ENCODE data around the gene DHDH. TPM values are rescaled to one million over a fixed set of nuclear protein-coding genes. Genes with fewer than 3 reads are reported as not detected.

DHDH gene
- total and polyA plus RNA-seq, 2 of the 13 experiments (the other 11 are each of a cell fraction or from before 2014, with no cell fraction given): 0.13 to 0.91 TPM

DNA sequence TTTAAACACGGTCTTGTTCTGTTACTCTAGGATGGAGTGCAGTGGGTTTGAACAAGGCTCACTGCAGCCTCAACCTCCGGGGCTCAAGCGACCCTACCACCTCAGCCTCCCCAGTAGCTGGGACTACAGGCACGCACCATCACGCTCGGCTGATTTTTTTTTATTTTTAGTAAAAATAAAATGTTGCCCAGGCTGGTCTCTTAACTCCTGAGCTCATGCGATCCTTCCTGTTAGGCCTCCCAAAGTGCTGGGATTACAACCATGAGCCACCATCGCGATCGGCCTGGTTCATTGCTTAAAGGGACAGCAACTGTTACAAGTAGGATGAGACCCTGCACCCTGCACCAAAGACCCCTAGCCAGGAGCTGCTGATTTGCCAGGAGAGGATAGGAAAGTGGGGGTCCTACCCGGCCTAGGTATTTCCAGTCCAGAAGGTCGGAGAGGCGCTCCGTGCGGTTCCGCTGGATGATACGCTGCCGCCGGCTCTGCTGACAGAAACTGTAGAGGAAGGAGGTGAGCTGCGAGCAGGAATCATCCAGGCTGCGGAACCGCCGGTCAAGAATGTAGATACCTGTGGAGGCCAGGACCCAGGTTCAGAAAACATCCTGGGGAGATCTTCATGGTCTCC, 36.8 kb downstream of the DHDH start:
- no TSS peak for BruUV-seq (replicated peaks)
- ATAC-seq (no peak), DNase-seq (ENCODE audit: low spot score) (no peak), FAIRE-seq (no peak)
- no peak overlapping the region for H2AFZ ChIP-seq (ENCODE audit: low read length)
- intact Hi-C loops (cut with micrococcal nuclease; ENCODE audit: unreplicated experiment): loop anchor here (2.0 kb wide), 1 partner anchor 35 kb away; no protein-coding TSS in a partner anchor
- peaks cover 11 to 36% of the 10 kb centered on the region in 2 experiments for H3K36me3 ChIP-seq (replicated peaks in 1 of 2; ENCODE audit: control insufficient read depth in 1 of 2, insufficient read depth in 2 of 2, low read length in 2 of 2)
- peaks cover 17% of the 10 kb centered on the region for H3K4me1 ChIP-seq (ENCODE audit: insufficient read depth, low read length)
- POLR2A ChIA-PET: interaction anchor here (0.6 to 2.6 kb wide), 17 partner anchors 8 to 238 kb away, joined by 3 to 24 read pairs (median 6); partner anchors contain the start of genes BAX, DHDH, GYS1 and NUCB1
- no peaks in the 10 kb centered on the region; a peak in 1 of 5 replicates for H3K27me3 ChIP-seq (ENCODE audit: control insufficient read depth in 1 of 2, insufficient read depth in 2 of 2, low read length in 2 of 2)
- H3K79me2 ChIP-seq (ENCODE audit: insufficient read depth, low read length): peaks cover 15% of the 10 kb centered on the region
- no peak overlapping the region for H3K27ac ChIP-seq (ENCODE audit: extremely low read length, insufficient read depth, low read length)
- in situ Hi-C loops (cut with HindIII; ENCODE audit: extremely low pct_ligation_motif_present, low pct_unique_long_range_greater_than_20kb): no loop called here
- 98% methylated on average over 23 of the region's 23 CpGs for WGBS (ENCODE audit: low lambda C conversion rate)
- no peak overlapping the region for H3K9ac ChIP-seq (ENCODE audit: insufficient read depth, low read depth, low read length)
- no peak overlapping the region for H3K4me2 ChIP-seq (ENCODE audit: low read depth, low read length)
- peaks cover 32% of the 10 kb centered on the region for H4K20me1 ChIP-seq (ENCODE audit: insufficient read depth, low read length)
- CTCF ChIA-PET (ENCODE audit: low intra/inter-chr PET ratio, low total read pairs): interaction anchor here (0.9 kb wide), 1 partner anchor 36 kb away, joined by 4 read pairs; no protein-coding TSS in a partner anchor
- no peak overlapping the region for H3K4me3 ChIP-seq (replicated peaks in 1 of 3; ENCODE audit: insufficient read depth in 1 of 3, low read depth in 2 of 3, low read length in 3 of 3)
- no peaks in the 10 kb centered on the region for H3K9me3 ChIP-seq (ENCODE audit: low read length)
- TF ChIP-seq, protein P1, sequence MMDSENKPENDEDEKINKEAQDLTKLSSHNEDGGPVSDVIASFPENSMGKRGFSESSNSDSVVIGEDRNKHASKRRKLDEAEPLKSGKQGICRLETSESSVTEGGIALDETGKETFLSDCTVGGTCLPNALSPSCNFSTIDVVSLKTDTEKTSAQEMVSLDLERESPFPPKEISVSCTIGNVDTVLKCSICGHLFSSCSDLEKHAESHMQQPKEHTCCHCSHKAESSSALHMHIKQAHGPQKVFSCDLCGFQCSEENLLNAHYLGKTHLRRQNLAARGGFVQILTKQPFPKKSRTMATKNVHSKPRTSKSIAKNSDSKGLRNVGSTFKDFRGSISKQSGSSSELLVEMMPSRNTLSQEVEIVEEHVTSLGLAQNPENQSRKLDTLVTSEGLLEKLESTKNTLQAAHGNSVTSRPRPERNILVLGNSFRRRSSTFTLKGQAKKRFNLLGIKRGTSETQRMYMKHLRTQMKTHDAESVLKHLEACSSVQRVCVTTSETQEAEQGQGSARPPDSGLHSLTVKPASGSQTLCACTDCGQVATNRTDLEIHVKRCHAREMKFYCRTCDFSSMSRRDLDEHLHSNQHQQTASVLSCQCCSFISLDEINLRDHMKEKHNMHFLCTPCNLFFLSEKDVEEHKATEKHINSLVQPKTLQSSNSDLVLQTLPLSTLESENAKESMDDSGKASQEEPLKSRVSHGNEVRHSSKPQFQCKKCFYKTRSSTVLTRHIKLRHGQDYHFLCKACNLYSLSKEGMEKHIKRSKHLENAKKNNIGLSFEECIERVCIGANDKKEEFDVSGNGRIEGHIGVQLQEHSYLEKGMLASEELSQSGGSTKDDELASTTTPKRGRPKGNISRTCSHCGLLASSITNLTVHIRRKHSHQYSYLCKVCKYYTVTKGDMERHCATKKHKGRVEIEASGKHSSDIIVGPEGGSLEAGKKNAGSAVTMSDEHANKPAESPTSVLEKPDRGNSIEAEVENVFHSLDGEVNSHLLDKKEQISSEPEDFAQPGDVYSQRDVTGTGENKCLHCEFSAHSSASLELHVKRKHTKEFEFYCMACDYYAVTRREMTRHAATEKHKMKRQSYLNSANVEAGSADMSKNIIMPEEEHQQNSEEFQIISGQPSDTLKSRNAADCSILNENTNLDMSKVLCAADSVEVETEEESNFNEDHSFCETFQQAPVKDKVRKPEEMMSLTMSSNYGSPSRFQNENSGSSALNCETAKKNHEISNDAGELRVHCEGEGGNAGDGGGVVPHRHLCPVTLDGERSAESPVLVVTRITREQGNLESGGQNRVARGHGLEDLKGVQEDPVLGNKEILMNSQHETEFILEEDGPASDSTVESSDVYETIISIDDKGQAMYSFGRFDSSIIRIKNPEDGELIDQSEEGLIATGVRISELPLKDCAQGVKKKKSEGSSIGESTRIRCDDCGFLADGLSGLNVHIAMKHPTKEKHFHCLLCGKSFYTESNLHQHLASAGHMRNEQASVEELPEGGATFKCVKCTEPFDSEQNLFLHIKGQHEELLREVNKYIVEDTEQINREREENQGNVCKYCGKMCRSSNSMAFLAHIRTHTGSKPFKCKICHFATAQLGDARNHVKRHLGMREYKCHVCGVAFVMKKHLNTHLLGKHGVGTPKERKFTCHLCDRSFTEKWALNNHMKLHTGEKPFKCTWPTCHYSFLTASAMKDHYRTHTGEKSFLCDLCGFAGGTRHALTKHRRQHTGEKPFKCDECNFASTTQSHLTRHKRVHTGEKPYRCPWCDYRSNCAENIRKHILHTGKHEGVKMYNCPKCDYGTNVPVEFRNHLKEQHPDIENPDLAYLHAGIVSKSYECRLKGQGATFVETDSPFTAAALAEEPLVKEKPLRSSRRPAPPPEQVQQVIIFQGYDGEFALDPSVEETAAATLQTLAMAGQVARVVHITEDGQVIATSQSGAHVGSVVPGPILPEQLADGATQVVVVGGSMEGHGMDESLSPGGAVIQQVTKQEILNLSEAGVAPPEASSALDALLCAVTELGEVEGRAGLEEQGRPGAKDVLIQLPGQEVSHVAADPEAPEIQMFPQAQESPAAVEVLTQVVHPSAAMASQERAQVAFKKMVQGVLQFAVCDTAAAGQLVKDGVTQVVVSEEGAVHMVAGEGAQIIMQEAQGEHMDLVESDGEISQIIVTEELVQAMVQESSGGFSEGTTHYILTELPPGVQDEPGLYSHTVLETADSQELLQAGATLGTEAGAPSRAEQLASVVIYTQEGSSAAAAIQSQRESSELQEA (CRISPR knock-in tag; IDR thresholded peaks at IDR 0.05; ENCODE audit: not compliant biosample characterization): no peak
- no peak for TF ChIP-seq ZNF839 (CRISPR knock-in tag; IDR thresholded peaks at IDR 0.05; ENCODE audit: borderline replicate concordance)
- TF ChIP-seq, protein P2, sequence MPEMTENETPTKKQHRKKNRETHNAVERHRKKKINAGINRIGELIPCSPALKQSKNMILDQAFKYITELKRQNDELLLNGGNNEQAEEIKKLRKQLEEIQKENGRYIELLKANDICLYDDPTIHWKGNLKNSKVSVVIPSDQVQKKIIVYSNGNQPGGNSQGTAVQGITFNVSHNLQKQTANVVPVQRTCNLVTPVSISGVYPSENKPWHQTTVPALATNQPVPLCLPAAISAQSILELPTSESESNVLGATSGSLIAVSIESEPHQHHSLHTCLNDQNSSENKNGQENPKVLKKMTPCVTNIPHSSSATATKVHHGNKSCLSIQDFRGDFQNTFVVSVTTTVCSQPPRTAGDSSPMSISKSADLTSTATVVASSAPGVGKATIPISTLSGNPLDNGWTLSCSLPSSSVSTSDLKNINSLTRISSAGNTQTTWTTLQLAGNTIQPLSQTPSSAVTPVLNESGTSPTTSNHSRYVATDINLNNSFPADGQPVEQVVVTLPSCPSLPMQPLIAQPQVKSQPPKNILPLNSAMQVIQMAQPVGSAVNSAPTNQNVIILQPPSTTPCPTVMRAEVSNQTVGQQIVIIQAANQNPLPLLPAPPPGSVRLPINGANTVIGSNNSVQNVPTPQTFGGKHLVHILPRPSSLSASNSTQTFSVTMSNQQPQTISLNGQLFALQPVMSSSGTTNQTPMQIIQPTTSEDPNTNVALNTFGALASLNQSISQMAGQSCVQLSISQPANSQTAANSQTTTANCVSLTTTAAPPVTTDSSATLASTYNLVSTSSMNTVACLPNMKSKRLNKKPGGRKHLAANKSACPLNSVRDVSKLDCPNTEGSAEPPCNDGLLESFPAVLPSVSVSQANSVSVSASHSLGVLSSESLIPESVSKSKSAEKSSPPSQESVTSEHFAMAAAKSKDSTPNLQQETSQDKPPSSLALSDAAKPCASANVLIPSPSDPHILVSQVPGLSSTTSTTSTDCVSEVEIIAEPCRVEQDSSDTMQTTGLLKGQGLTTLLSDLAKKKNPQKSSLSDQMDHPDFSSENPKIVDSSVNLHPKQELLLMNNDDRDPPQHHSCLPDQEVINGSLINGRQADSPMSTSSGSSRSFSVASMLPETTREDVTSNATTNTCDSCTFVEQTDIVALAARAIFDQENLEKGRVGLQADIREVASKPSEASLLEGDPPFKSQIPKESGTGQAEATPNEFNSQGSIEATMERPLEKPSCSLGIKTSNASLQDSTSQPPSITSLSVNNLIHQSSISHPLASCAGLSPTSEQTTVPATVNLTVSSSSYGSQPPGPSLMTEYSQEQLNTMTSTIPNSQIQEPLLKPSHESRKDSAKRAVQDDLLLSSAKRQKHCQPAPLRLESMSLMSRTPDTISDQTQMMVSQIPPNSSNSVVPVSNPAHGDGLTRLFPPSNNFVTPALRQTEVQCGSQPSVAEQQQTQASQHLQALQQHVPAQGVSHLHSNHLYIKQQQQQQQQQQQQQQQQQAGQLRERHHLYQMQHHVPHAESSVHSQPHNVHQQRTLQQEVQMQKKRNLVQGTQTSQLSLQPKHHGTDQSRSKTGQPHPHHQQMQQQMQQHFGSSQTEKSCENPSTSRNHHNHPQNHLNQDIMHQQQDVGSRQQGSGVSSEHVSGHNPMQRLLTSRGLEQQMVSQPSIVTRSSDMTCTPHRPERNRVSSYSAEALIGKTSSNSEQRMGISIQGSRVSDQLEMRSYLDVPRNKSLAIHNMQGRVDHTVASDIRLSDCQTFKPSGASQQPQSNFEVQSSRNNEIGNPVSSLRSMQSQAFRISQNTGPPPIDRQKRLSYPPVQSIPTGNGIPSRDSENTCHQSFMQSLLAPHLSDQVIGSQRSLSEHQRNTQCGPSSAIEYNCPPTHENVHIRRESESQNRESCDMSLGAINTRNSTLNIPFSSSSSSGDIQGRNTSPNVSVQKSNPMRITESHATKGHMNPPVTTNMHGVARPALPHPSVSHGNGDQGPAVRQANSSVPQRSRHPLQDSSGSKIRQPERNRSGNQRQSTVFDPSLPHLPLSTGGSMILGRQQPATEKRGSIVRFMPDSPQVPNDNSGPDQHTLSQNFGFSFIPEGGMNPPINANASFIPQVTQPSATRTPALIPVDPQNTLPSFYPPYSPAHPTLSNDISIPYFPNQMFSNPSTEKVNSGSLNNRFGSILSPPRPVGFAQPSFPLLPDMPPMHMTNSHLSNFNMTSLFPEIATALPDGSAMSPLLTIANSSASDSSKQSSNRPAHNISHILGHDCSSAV (CRISPR knock-in tag; IDR thresholded peaks at IDR 0.05; ENCODE audit: borderline replicate concordance): no peak
- no peak for TF ChIP-seq AHR (CRISPR knock-in tag; IDR thresholded peaks at IDR 0.05)
- TF ChIP-seq SOX5 (CRISPR knock-in tag; IDR thresholded peaks at IDR 0.05; ENCODE audit: borderline replicate concordance): no peak
- no peak for TF ChIP-seq MED8 (CRISPR knock-in tag; IDR thresholded peaks at IDR 0.05; ENCODE audit: insufficient replicate concordance)
